CD14-positive monocyte (primary cell): ENCODE measurements around the gene ATP23. TPM values are rescaled to one million over a fixed set of nuclear protein-coding genes. Genes with fewer than 3 reads are reported as not detected.

Source experiments
- DNase-seq, 3 donors: peaks; one replicate each; pipeline ENCODE4 v3.0.0-alpha.2; 2011 to 2022
- H2AFZ ChIP-seq: 2 replicates; pipeline ENCODE4 v1.6.0; 2012; ENCODE audit warnings: mild to moderate bottlenecking, low read depth, low read length, inconsistent platforms; ENCODE audit not compliant: insufficient read depth, poor library complexity, severe bottlenecking
- H3K27ac ChIP-seq, 2 donors: 1 replicate in 1 of 2; 2 replicates in 1 of 2; pipeline ENCODE4 v1.5.1; 2012 to 2013; ENCODE audit warnings: low read length in 2 of 2, control low read depth in 1 of 2, inconsistent platforms in 1 of 2, low read depth in 1 of 2, mild to moderate bottlenecking in 1 of 2
- H3K27me3 ChIP-seq, 2 donors: one replicate each; pipeline versions ENCODE4 v1.6.0 to v1.6.1; 2011 to 2013; ENCODE audit warnings: low read length in 2 of 2; ENCODE audit not compliant: control insufficient read depth in 2 of 2, insufficient read depth in 2 of 2
- H3K36me3 ChIP-seq, 2 donors: replicated peaks in 1 of 2; 1 replicate in 1 of 2; 2 replicates in 1 of 2; pipeline versions ENCODE4 v1.5.1 to v1.6.1; 2012 to 2013; ENCODE audit warnings: low read length in 2 of 2, control low read depth in 1 of 2, inconsistent platforms in 1 of 2, mild to moderate bottlenecking in 1 of 2; ENCODE audit not compliant: insufficient read depth in 2 of 2, control insufficient read depth in 1 of 2
- H3K4me1 ChIP-seq, 2 donors: 1 replicate in 1 of 2; 2 replicates in 1 of 2; pipeline versions ENCODE4 v1.5.1 to v1.6.1; 2012 to 2013; ENCODE audit warnings: low read length in 2 of 2, control low read depth in 1 of 2, inconsistent platforms in 1 of 2, mild to moderate bottlenecking in 1 of 2, moderate library complexity in 1 of 2; ENCODE audit not compliant: insufficient read depth in 2 of 2, control insufficient read depth in 1 of 2
- H3K4me2 ChIP-seq: replicated peaks from 2 replicates; pipeline ENCODE3; 2012; ENCODE audit warnings: low read length, moderate library complexity, mild to moderate bottlenecking; ENCODE audit not compliant: poor library complexity, severe bottlenecking; ENCODE audit errors: extremely low read depth
- H3K4me3 ChIP-seq, 3 experiments: fragments of 200-600 bp in 1 of 3; sonication (generic) in 1 of 3; replicated peaks in 1 of 3; 1 replicate in 2 of 3; 2 replicates in 1 of 3; pipeline ENCODE4 v1.5.1; 2011 to 2013; ENCODE audit warnings: low read length in 3 of 3, mild to moderate bottlenecking in 3 of 3, control low read depth in 2 of 3, low read depth in 2 of 3, inconsistent platforms in 1 of 3, moderate library complexity in 1 of 3
- H3K79me2 ChIP-seq: 2 replicates; pipeline ENCODE4 v1.6.0; 2012; ENCODE audit warnings: mild to moderate bottlenecking, control low read depth, inconsistent platforms, low read length, moderate library complexity; ENCODE audit not compliant: insufficient read depth
- H3K9ac ChIP-seq: 2 replicates; pipeline ENCODE4 v1.6.0; 2017; ENCODE audit warnings: low read length, mild to moderate bottlenecking; ENCODE audit not compliant: insufficient read depth, poor library complexity, severe bottlenecking
- H3K9me3 ChIP-seq, 2 donors: replicated peaks in 1 of 2; 1 replicate in 1 of 2; 2 replicates in 1 of 2; pipeline versions ENCODE4 v1.5.1 to v1.6.1; 2012 to 2013; ENCODE audit warnings: low read length in 2 of 2, control low read depth in 1 of 2; ENCODE audit not compliant: control insufficient read depth in 1 of 2, insufficient read depth in 1 of 2
- H4K20me1 ChIP-seq: 2 replicates; pipeline ENCODE4 v1.6.0; 2012; ENCODE audit warnings: mild to moderate bottlenecking, low read length, control low read depth, moderate library complexity; ENCODE audit not compliant: insufficient read depth
- H3K27ac Mint-ChIP-seq, 7 donors: one replicate each; pipeline ENCODE4 v1.8.0; 2020; ENCODE audit warnings: mild to moderate bottlenecking in 7 of 7, mixed read lengths in 7 of 7, moderate library complexity in 6 of 7, inconsistent platforms in 2 of 7
- H3K27me3 Mint-ChIP-seq, 3 donors: one replicate each; pipeline ENCODE4 v1.8.0; 2021 to 2022; ENCODE audit warnings: low read depth in 3 of 3, mild to moderate bottlenecking in 3 of 3, mixed read lengths in 3 of 3, moderate library complexity in 3 of 3, inconsistent platforms in 1 of 3
- H3K36me3 Mint-ChIP-seq, 2 donors: one replicate each; pipeline ENCODE4 v1.8.0; 2020; ENCODE audit warnings: mixed read lengths in 2 of 2, inconsistent platforms in 1 of 2, mild to moderate bottlenecking in 1 of 2
- H3K4me1 Mint-ChIP-seq: one replicate; pipeline ENCODE4 v1.8.0; 2020; ENCODE audit warnings: mild to moderate bottlenecking, mixed read lengths
- H3K4me3 Mint-ChIP-seq, 2 donors: one replicate each; pipeline ENCODE4 v1.8.0; 2020; ENCODE audit warnings: mild to moderate bottlenecking in 2 of 2, mixed read lengths in 2 of 2, moderate library complexity in 1 of 2
- H3K9me3 Mint-ChIP-seq, 7 donors: one replicate each; pipeline ENCODE4 v1.8.0; 2020 to 2022; ENCODE audit warnings: mixed read lengths in 7 of 7, mild to moderate bottlenecking in 6 of 7, moderate library complexity in 6 of 7, inconsistent platforms in 2 of 7
- WGBS: methylation state at CpG from one replicate; pipeline ENCODE4 v1.1.5; 2013; ENCODE audit warnings: missing lambda C conversion rate; ENCODE audit not compliant: insufficient coverage; 5-methylcytosine and 5-hydroxymethylcytosine counted together
- intact Hi-C, 2 donors: fragments of 100-400 bp; cut with micrococcal nuclease; formaldehyde crosslinking; loops; one replicate each; pipeline versions ENCODE4 v1.15.0 to v1.15.1; 2023
- polyA plus RNA-seq, 3 donors: library from polyadenylated mRNA; depleted of rRNA in 1 of 3; unstranded in 2 of 3; stranded (reverse) in 1 of 3; fragments of 300-500 nt in 2 of 3; fragments of >200 nt in 1 of 3; fragmentation: Illumina TruSeq in 2 of 3; gene quantifications; 1 replicate in 2 of 3; 2 replicates in 1 of 3; pipeline ENCODE4 v1.2.3, GENCODE V29; 2012 to 2021
- TF ChIP-seq, protein P1 (sequence below): fragments of 200-600 bp; IDR thresholded peaks from one replicate; pipeline ENCODE4 v1.8.0; 2022; ENCODE audit warnings: antibody characterized with exemption, mild to moderate bottlenecking

ATP23 gene
- polyA plus RNA-seq, 3 donors, result 12.4 to 27.5 (median 24.8) TPM

DNA sequence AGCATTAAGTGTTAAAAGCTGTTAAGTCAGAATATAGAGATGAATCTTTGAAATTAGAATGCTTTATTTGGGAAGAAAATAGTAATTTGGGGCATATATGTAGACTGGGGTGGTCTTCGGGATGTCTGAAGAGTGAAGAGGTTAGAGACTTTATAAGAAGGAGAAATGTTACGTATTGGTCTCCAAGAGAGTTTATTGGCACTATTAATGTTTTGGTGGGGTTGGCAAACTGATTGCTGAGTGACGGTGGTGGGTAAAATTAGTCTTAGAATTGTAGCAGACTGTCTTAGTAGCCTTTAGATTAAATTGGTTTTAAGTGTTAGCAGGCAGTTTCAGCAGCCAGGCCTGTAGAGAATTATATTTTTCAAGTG, 4.9 kb upstream of the ATP23 start:
- H3K79me2 ChIP-seq, result peaks cover 39% of the 10 kb centered on the region

DNA sequence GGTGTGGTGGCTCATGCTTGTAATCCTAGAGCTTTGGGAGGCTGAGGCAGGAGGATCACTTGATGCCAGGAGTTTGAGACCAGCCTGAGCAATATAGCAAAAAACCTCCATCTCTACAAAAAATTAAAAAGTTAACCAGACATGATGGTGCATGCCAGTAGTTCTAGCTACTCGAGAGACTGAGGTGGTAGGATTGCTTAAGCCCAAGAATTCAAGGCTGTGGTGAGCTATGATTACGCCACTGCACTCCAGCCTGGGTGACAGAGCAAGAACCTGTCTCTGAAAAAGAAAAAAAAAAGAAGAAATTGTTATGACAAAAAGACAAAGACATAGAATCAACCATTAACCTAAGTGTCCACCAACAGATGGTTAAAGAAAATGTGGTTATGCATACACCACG, 2.1 kb upstream of the ATP23 start:
- no CpG with 5 or more reads among the region's 3 CpGs for WGBS
- no peaks in the 10 kb centered on the region for H3K27me3 Mint-ChIP-seq
- H3K4me3 Mint-ChIP-seq, result peak overlapping the region in 1 of 2 donors; percentile 42
- Histone ChIP-seq H3K27me3 (no peaks in the 10 kb centered on the region), H3K9me3 (no peaks in the 10 kb centered on the region), H3K27ac (peak overlapping the region; percentile 26 to 93), H3K9ac (no peak overlapping the region), H3K4me1 (peaks cover 55 to 78% of the 10 kb centered on the region in 2 donors), H3K36me3 (no peaks in the 10 kb centered on the region), H3K79me2 (peaks cover 58% of the 10 kb centered on the region), H4K20me1 (no peaks in the 10 kb centered on the region), H2AFZ (peak overlapping the region; percentile 27), H3K4me3 (peak overlapping the region in 1 of 3 experiments; percentile 39), H3K4me2 (peak overlapping the region; percentile 36)
- H3K9me3 Mint-ChIP-seq, result peaks cover 0 to 1% (median 0%) of the 10 kb centered on the region in 7 donors
- H3K36me3 Mint-ChIP-seq, result no peaks in the 10 kb centered on the region
- H3K4me1 Mint-ChIP-seq, result peaks cover 68% of the 10 kb centered on the region
- H3K27ac Mint-ChIP-seq, result peak overlapping the region; percentile 85 to 95 (median 92)
- TF ChIP-seq, protein P1, sequence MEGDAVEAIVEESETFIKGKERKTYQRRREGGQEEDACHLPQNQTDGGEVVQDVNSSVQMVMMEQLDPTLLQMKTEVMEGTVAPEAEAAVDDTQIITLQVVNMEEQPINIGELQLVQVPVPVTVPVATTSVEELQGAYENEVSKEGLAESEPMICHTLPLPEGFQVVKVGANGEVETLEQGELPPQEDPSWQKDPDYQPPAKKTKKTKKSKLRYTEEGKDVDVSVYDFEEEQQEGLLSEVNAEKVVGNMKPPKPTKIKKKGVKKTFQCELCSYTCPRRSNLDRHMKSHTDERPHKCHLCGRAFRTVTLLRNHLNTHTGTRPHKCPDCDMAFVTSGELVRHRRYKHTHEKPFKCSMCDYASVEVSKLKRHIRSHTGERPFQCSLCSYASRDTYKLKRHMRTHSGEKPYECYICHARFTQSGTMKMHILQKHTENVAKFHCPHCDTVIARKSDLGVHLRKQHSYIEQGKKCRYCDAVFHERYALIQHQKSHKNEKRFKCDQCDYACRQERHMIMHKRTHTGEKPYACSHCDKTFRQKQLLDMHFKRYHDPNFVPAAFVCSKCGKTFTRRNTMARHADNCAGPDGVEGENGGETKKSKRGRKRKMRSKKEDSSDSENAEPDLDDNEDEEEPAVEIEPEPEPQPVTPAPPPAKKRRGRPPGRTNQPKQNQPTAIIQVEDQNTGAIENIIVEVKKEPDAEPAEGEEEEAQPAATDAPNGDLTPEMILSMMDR, result no peak
- intact Hi-C loops, result loop anchor here in 1 of 2 donors (5.0 to 10.0 kb wide), 2 partner anchors 194 to 417 kb away; partner anchors contain the start of genes DDIT3, MBD6 and TSPAN31
- DNase-seq, result peak; percentile 56 to 74 (median 67)

More for the DNA sequence above, 4.9 kb upstream of the ATP23 start:
- H3K4me2 ChIP-seq, result peak overlapping the region; percentile 70
- H3K9me3 ChIP-seq, result no peaks in the 10 kb centered on the region
- no peak for DNase-seq
- intact Hi-C loops, result loop anchor here in 1 of 2 donors (5.0 to 10.0 kb wide), 2 partner anchors 192 to 414 kb away; partner anchors contain the start of genes DDIT3, MBD6 and TSPAN31
- peak overlapping the region in 1 of 2 donors; percentile 91 for H3K27ac ChIP-seq
- H3K36me3 Mint-ChIP-seq, result no peaks in the 10 kb centered on the region
- TF ChIP-seq, protein P1, result no peak
- no peak overlapping the region for H2AFZ ChIP-seq
- no peaks in the 10 kb centered on the region for H4K20me1 ChIP-seq
- peaks cover 0 to 1% (median 0%) of the 10 kb centered on the region in 7 donors for H3K9me3 Mint-ChIP-seq
- peaks cover 56% of the 10 kb centered on the region for H3K4me1 Mint-ChIP-seq
- peak overlapping the region; percentile 68 for H3K9ac ChIP-seq
- H3K27me3 ChIP-seq, result no peaks in the 10 kb centered on the region
- no peaks in the 10 kb centered on the region for H3K36me3 ChIP-seq
- H3K27me3 Mint-ChIP-seq, result no peaks in the 10 kb centered on the region
- H3K4me3 Mint-ChIP-seq, result peak overlapping the region in 1 of 2 donors; percentile 71
- peaks cover 45 to 64% of the 10 kb centered on the region in 2 donors for H3K4me1 ChIP-seq
- WGBS, result 67% methylated on average over 3 of the region's 3 CpGs
- H3K4me3 ChIP-seq, result peak overlapping the region; percentile 62 to 82 (median 71)
- H3K27ac Mint-ChIP-seq, result peak overlapping the region; percentile 43 to 99 (median 90)
